Vagina (tissue), 2 donors: Measurements from ENCODE around the gene EPX. TPM values are rescaled to one million over a fixed set of nuclear protein-coding genes. Genes with fewer than 3 reads are reported as not detected.

Experiments used
- DNase-seq, 2 donors: peaks; one replicate each; pipeline ENCODE4 v3.0.0-alpha.2; 2017; ENCODE audit errors: extremely low spot score in 2 of 2
- H3K27ac ChIP-seq: fragments of 200-600 bp; sonication (generic); one replicate; pipeline ENCODE4 v1.5.1; 2019
- H3K27me3 ChIP-seq: fragments of 200-600 bp; sonication (generic); one replicate; pipeline ENCODE4 v1.5.1; 2019
- H3K36me3 ChIP-seq, 2 donors: fragments of 200-600 bp; sonication (generic); one replicate each; pipeline ENCODE4 v1.5.1; 2017 to 2019
- H3K4me1 ChIP-seq: fragments of 200-600 bp; sonication (generic); one replicate; pipeline ENCODE4 v1.5.1; 2019
- H3K4me3 ChIP-seq, 2 donors: fragments of 200-600 bp; sonication (generic); 1 replicate in 1 of 2; 2 replicates in 1 of 2; pipeline ENCODE4 v1.5.1; 2016 to 2019
- H3K9me3 ChIP-seq: fragments of 200-600 bp; sonication (generic); one replicate; pipeline ENCODE4 v1.5.1; 2019
- CTCF ChIP-seq, 3 experiments: fragments of 450-650 bp in 2 of 3; fragments of 200-600 bp in 1 of 3; sonication (generic) in 1 of 3; IDR thresholded peaks; one replicate each; pipeline ENCODE4 v1.5.1; 2017 to 2019; ENCODE audit warnings: antibody characterized with exemption in 3 of 3, mild to moderate bottlenecking in 2 of 3, moderate library complexity in 2 of 3
- POLR2A ChIP-seq, 2 donors: fragments of 450-650 bp; IDR thresholded peaks; one replicate each; pipeline ENCODE4 v1.6.1; 2017; ENCODE audit warnings: antibody characterized with exemption in 2 of 2, mild to moderate bottlenecking in 2 of 2, moderate library complexity in 2 of 2
- POLR2AphosphoS5 ChIP-seq, 2 donors: sonication (generic); formaldehyde crosslinking; IDR thresholded peaks; one replicate each; pipeline ENCODE4 v1.9.0; 2017; ENCODE audit warnings: antibody characterized with exemption in 2 of 2, mild to moderate bottlenecking in 2 of 2, low read depth in 1 of 2; ENCODE audit not compliant: insufficient read depth in 1 of 2
- intact Hi-C: fragments of 100-400 bp; cut with DNase I; formaldehyde crosslinking; loops from one replicate; pipeline ENCODE4 v1.15.1; 2023
- total RNA-seq: library from RNA; depleted of rRNA; stranded (reverse); fragments of >200 nt; gene quantifications from one replicate; pipeline ENCODE4 v1.2.3, GENCODE V29; 2016

Gene EPX
- total RNA-seq, 1 donor from 2014 or later = not detected

DNA sequence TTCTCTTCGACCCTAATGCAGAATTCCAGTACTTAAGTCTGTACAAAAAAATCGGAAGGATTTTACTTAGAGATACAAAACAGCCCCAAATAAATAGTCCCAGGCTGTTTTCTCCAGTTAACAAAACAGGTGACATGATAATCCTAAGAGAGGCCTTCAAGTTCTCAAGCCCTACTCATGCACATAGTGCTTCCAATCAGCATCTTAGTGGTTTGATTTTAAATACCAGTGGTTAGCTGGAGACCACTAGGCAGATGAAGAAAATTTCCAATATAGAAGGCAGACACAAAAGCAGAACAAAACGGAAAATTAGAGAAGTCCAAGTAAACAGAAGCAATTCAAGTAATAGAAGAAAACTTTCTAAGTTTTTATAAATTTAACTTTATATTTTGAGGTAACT is 31.0 kb upstream of the EPX start:
- H3K27me3 ChIP-seq = peaks cover 4% of the 10 kb centered on the region
- no peak overlapping the region for H3K27ac ChIP-seq
- no peaks in the 10 kb centered on the region for H3K9me3 ChIP-seq
- no peak for DNase-seq
- H3K4me3 ChIP-seq = no peak overlapping the region
- TF ChIP-seq POLR2AphosphoS5 (IDR thresholded peaks at IDR 0.05; ENCODE audit: insufficient read depth in 1 of 2, low read depth in 1 of 2) = no peak
- no peak for TF ChIP-seq CTCF (IDR thresholded peaks at IDR 0.05)
- no peak for TF ChIP-seq POLR2A (IDR thresholded peaks at IDR 0.05)
- H3K36me3 ChIP-seq = no peaks in the 10 kb centered on the region
- intact Hi-C loops = no loop called here
- peaks cover 9% of the 10 kb centered on the region for H3K4me1 ChIP-seq

DNA sequence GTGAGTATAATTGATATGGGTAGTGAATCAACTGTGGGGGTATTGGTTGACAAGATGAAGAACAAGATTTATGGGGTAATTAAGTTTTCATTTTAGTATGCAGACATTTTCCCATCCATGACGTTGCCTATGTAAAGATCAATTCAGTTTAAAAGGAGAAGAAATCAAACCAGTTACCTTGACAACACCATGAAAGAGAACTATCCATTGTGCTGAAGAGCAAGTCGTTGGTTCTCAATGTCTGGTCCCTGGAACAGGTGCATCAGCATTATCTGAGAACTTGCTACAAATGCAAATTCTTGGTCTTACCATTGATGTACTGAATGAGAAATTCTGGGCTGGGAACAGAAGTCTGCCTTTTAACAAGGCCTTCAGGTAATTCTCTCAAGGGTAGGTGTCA is 26.5 kb upstream of the EPX start:
- TF ChIP-seq POLR2A (IDR thresholded peaks at IDR 0.05) (no peak), CTCF (IDR thresholded peaks at IDR 0.05) (no peak)
- Histone ChIP-seq H3K27ac (no peak overlapping the region), H3K36me3 (no peaks in the 10 kb centered on the region), H3K4me3 (no peak overlapping the region), H3K9me3 (no peaks in the 10 kb centered on the region), H3K4me1 (no peaks in the 10 kb centered on the region), H3K27me3 (no peaks in the 10 kb centered on the region)
- DNase-seq = no peak
- intact Hi-C loops = no loop called here

DNA sequence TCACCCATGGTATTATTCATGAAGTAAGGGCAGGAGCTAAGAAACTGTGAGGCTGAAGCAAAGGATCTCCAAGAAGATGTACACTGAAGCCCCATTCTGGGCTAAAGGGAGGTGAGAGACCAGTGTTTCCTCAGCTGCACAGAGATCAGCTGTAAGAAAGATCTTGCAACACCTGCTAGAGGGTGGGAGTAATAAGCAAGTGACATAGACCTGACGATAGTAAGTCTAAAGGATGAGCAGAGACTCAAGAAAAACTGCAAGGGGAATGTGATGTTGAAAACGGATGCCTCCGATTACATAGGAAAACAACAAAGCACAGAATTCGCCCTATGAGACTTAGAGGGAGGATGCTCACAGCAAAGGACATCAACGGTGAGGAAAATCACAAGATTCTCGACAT is 25.8 kb upstream of the EPX start, which contains the start of gene OR4D2:
Gene OR4D2 (plus strand): TSS at position 301 of the 400 bp plus-strand sequence. CDS start 2,674 bp downstream, outside the sequence.
- intact Hi-C loops = no loop called here
- TF ChIP-seq CTCF (IDR thresholded peaks at IDR 0.05) = no peak
- no peak for TF ChIP-seq POLR2A (IDR thresholded peaks at IDR 0.05)
- TF ChIP-seq POLR2AphosphoS5 (IDR thresholded peaks at IDR 0.05; ENCODE audit: insufficient read depth in 1 of 2, low read depth in 1 of 2) = no peak
- no peaks in the 10 kb centered on the region for H3K9me3 ChIP-seq
- H3K27ac ChIP-seq = no peak within 1 kb of the TSS
- H3K36me3 ChIP-seq = no peaks in the 10 kb centered on the region
- H3K27me3 ChIP-seq = no peaks in the 10 kb centered on the region
- DNase-seq = no peak
- H3K4me1 ChIP-seq = no peaks in the 10 kb centered on the region
- H3K4me3 ChIP-seq = no peak within 1 kb of the TSS

GRCh38 chr17:58170622-58171021 is 21.9 kb upstream of the EPX start:
- H3K27me3 ChIP-seq = no peaks in the 10 kb centered on the region
- TF ChIP-seq POLR2AphosphoS5 (IDR thresholded peaks at IDR 0.05; ENCODE audit: insufficient read depth in 1 of 2, low read depth in 1 of 2) = no peak
- no peak for TF ChIP-seq CTCF (IDR thresholded peaks at IDR 0.05)
- TF ChIP-seq POLR2A (IDR thresholded peaks at IDR 0.05) = no peak
- no peak overlapping the region for H3K4me3 ChIP-seq
- DNase-seq = no peak
- no peaks in the 10 kb centered on the region for H3K4me1 ChIP-seq
- H3K36me3 ChIP-seq = no peaks in the 10 kb centered on the region
- no peaks in the 10 kb centered on the region for H3K9me3 ChIP-seq
- intact Hi-C loops = no loop called here
- H3K27ac ChIP-seq = no peak overlapping the region

DNA sequence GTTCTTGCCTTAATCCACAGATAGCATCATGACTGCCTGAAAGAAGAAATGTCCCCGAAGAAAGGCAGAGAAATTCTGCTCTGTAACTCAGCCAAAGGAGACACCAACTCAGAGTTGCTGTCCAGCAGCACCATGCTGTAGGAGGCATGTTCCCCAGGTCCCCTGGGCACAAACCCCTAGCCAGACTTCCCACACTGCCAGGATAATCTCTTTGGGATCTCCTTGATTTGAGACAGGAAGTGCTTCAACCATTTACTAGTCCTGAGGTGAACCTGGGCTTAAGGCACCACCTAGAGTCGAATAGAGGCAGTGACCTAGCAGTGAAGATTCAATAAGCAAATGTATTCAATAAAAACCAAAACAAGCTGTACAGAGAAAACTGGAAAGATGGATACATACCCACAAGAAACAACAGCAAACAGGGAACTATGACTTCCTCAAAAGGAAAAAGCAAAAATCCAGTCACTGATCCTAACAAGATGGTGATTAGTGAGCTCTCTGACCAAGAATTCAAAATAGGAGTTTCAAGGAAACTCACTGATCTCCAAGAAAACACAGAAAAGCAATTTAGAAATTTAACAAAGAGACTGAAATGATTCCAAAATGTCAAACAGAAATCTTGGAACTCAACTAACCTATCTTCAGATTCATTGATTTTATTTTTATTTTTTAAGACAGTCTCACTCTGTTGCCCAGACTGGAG is 20.0 kb upstream of the EPX start:
- H3K36me3 ChIP-seq = no peaks in the 10 kb centered on the region
- H3K4me3 ChIP-seq = no peak overlapping the region
- H3K27ac ChIP-seq = no peak overlapping the region
- no peaks in the 10 kb centered on the region for H3K9me3 ChIP-seq
- intact Hi-C loops = no loop called here
- H3K4me1 ChIP-seq = no peaks in the 10 kb centered on the region
- DNase-seq = no peak
- H3K27me3 ChIP-seq = no peaks in the 10 kb centered on the region
- TF ChIP-seq POLR2A (IDR thresholded peaks at IDR 0.05) (no peak), CTCF (IDR thresholded peaks at IDR 0.05) (peak in 1 of 3 experiments; percentile 14), POLR2AphosphoS5 (IDR thresholded peaks at IDR 0.05; ENCODE audit: insufficient read depth in 1 of 2, low read depth in 1 of 2) (no peak)
